Activated naive CD4-positive, alpha-beta T cell treated with Interleukin-2 at 50 U/mL for 16 hours (primary cell): ENCODE results near the gene NCBP2.

Source experiments
- DNase-seq: peaks from one replicate; pipeline ENCODE4 v3.0.0-alpha.2; 2020

The NCBP2 gene

DNA sequence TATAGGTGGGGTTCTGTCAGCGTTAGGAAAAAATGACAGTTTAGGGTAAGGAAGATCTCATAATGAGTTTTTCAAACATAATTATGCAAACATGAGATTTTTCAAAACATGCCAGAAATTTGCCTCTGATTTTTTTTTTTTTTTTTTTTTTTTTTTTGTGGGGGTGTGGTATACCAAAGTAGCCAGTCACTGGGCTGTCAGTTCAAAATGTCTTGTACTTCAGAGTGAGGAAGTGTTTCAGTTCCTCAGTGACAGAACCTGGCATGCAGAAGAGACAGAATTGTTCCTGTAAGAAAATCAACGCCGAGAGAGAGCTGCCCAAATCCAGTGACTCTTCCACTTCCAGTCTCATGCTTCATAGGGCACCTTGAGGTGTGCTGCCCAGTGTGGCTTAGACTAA is 9.7 kb downstream of the NCBP2 start:
- no peak for DNase-seq

DNA sequence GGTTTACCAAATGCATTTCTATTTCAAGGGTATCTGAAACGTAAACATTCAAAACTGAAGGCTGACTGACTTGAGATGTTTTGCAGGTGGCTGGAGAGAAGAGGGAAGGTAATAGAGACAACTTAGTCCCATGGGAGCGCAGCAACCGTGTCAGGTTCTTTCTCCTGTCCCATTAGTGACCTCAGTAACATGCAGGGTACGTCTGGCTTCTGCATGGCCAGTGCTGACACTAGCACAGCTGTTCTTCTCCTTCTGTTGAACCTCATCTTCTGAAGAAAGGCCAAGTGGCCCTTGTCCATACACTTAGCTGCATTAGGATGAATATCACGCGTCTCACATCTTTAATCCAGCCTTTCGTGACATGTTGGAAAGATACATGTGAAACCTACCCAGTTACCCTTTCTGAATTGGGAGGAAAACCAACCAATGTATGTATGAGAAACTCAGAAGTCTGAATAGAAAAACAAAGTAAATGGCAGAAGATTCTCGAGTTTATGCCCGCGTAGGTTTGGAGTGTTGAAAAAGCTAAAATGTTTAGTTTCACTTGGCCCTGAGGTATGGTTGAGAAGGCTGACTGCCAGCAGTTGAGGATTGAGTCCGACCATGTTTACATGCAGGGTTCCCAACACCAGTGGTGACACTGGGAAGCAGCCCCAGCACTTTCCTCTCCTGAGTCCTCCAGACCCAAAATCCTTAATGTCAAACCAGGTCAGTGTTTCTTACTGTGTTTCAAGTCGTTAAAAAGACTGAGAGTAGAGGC is 10.3 kb downstream of the NCBP2 start:
- DNase-seq, result no peak

DNA sequence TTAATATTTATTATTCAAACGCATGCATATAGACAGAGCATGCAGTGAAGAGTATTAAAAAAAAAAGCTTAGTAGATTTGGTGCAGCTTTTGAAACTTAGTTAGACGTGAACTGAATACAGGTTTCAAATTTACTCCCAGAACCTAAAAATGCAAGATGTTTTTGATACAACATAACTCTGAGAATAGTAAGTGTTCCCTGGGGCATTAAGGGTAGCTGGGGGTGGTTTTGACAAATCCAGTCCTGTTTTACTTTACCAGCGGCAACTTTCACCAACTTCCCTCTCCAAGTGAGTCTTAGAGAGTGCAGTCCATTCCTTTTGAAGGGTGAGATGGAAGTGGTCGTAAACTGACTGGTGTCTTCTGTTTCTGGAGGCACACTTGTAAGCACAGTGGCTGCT is 11.2 kb downstream of the NCBP2 start:
- no peak for DNase-seq

DNA sequence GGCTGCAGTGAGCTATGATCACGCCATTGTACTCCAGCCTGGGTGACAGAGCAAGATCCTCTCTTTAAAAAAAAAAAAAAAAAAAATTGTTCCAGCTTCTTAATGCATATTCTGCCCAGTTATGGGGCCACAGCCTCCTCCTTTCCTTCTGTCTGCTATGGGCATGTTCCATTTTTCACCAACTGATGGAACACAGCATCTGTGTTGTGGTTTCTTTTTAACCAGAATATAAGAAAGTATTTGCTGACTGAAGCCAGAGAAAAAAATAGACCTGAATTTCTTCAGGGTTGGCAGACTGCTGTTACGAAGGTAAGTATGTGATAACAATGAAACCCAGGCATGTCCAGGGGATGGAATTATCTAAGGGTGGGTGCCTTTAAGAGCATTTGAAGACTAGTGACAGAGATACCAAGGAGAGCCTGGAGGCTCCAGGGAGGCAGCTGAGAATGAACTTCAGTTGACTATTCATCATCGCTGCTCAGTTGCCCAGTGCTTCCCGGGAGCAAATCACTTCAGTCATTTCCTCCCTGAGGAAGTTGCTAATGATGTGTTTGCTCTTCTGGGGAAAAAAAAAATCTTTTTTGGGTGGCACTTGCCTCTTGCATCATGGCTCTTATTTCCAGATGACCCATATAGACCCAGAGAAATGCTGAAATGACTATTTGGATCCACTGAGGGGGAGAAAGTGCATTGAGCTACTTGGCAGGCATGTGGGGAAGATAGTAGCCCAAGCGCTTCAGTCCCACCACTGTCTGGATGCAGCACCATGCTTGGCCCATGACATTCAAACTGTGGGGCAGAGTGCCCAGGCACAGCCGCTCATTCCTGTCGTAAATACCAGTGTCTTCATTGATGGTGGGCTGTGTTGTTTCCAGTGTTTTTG is 14.5 kb downstream of the NCBP2 start:
- DNase-seq, result no peak

DNA sequence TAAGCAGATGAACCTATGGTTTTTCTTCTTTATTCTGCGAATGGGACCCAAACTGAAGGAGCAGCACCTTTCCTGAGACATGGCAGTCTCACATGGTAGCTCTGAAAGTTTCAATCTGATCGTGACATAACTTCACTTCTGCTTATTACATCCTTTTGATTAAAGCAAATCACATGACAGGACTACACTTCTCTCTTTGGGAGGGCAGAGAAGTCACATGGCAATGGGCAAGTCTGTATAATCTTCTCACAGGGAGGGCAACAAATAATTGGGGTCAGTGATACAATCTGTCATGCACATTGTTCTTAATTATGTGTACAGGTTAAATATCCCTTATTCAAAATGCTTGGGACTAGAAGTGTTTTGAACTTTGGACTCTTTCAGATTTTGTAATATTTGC is 21.6 kb downstream of the NCBP2 start:
- no peak for DNase-seq

DNA sequence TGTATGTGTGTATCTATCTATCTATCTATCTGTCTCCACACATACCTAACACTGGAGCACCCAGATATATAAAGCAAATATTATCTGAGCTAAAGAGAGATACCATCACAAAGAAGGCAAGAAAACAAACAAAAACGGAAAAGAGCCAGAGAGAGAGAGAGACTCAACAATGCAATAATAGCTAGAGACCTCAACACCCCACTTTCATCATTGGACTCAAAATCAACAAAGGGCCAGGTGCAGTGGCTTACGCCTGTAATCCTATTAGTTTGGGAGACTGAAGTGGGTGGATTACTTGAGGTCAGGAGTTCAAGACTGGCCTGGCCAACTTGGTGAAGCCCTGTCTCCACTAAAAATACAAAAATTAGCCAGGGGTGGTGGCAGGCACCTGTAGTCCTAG is 23.4 kb downstream of the NCBP2 start:
- DNase-seq, result no peak

DNA sequence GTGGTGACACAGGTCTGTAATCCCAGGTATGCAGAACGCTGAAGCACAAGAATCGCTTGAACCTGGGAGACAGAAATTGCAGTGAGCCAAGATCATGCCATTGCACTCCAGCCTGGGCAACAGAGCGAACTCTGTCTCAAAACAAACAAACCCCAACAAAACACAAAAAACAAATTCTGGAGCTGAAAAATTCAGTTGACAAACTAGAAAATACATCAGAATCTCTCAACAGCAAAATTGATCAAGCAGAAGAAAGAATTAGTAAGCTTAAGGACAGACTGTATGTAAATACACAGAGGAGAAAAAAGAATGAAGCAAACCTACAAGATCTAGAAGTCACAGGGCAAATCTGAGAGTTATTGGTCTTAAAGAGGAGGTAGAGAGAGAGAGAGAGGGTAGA is 25.3 kb downstream of the NCBP2 start:
- no peak for DNase-seq

DNA sequence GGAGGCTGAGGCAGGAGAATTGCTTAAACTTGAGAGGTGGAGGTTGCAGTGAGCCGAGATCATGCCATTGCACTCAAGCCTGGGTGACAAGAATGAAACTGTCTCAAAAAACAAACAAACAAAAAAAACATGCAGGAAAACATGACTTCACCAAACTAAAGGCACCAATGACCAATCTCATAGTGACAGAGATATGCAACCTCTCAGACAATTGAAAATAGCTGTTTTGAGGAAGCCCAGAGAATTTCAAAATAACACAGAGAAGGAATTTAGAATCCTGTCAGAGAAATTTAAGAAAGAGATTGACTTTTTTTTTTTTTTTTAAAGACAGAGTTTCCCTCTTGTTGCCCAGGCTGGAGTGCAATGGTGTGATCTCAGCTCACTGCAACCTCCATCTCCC is 26.1 kb downstream of the NCBP2 start:
- DNase-seq, result no peak

DNA sequence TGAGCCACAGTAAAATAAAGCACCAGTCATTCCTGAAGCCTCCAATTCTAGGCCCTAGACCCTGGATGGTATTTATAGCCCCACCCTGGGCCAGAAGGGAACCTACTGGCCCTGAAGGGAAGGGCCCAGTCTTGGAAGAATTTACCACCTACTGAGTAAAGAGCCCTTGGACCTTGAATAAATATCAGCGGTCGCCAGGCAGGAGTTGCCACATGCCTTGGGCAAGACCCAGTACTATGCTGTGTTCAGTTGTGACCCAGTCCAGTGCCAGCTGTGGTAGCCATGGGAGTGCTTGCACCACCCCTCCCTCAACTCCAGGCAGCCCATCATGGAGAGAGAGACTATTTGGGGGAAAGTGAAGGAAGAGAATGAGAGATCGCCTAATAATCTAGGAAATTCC is 27.0 kb downstream of the NCBP2 start:
- DNase-seq, result no peak

DNA sequence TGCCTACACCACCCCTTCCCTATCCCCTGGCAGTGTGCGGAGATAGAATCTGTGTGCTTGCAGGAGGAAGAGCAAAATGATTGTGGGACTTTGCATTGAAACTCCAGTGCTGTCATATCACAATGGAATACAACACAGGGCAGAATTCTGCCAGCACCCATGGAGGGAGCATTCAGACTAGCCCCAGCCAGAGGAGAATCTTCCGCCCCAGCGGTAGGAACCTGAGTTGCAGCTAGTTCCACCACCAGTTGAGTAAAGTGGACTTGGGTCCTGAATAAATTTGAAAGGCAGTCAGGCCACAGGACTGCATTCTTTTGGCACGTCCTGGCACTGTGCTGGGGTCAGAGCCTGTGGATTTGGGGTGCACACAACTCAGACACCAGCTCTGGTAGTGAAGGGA is 27.5 kb downstream of the NCBP2 start:
- DNase-seq, result no peak

DNA sequence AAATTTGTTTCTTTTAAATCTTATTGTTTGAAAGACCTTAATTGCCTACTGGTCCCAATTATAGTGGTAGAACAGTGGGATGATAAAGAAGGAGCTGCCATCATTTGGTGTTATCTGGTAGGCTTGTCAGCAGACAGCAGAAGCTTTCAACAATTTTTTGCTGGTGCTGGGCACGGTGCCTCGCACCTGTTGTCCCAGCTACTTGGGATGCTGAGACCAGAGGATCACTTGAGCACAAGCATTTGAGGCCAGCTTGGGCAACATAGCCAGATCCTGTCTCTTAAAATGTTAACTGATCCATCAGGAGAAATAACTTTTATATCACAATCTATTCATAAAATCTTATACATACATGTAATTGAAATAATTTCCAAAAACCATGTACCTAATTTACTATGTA is 38.6 kb downstream of the NCBP2 start:
- DNase-seq, result no peak

DNA sequence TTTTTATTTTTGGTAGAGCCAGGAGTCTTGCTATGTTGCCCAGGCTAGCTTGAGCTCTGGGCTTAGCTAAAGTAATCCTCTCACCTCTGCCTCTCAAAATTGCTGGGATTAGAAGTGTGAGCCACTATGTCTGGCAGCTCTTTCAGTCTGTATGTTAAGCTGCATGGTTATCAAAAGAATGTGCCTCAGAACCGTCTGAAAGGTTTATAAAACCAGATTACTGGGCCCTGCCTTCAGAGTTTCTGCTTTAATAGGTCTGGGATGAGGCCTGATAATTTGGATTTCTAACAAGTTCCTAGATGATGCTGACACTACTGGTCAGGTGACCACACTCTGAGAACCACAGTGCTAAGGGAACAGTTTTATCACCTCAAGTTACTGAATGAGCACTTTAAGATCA is 40.0 kb downstream of the NCBP2 start:
- DNase-seq, result no peak

DNA sequence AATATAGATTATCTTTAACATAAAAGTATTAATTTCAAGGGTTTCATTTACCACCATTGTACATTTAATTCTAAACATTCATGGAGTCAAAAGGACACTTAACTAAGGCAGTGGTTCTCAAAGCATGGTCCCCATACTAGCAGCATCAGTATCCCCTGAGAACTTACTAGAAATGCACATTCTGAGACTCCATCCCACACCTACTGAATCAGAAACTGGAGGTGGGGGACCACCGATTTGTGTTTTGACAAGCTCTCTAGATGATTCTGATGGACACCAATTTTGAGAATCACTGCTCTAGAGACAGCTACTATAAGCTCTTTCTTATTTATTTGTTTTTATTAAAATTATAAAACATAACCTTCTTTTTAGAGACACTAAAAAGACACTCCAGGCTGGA is 40.6 kb downstream of the NCBP2 start:
- no peak for DNase-seq

DNA sequence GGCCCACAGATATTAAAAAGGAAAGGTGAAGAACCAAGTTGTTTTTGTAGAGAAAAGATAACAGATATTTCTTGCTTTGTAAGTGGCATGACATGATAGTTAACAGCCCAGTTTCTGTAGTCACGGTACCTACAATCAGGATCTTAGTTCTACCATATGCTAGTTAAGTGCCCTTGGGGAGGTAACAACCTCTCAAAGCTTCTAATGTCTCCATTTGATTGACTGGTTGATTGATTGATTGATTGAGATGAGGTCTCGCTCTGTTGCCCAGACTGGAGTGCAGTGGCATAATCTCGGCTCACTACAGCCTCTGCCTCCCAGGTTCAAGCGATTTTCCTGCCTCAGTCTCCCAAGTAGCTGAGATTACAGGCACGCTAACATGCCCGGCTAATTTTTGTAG is 46.1 kb downstream of the NCBP2 start:
- no peak for DNase-seq

DNA sequence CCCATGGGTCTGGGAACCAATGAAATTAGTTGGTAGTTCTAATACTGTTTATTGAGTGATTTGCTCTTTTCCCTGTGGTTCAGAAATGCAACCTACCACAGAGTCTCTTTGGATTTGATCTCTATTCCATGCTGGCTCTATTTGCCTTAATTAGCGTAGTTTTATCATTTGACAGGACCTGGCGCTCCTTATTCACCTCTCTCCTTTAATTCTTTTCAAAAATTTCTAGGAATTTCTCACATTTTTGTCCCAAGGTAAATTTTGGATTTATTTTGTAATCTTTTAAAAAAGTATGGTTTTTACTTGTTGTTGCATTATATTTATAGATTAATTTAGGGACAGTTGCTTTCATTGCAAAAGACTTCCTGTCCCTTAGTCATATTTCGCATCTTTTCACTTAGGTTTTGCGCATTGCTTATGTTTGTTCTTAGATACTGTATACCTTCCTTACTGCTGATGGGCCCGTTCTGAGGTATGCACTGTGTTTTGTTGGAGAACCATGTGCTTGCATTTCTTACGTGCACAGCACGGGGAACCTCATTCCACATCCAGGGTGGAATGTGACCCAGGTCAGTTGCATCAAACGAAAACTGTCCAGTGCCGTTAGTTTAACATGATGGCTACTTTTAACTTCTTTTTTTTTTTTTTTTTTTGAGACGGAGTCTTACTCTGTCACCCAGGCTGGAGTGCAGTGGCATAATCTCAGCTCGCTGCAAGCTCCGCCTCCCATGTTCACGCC is 47.6 kb downstream of the NCBP2 start:
- DNase-seq, result no peak

DNA sequence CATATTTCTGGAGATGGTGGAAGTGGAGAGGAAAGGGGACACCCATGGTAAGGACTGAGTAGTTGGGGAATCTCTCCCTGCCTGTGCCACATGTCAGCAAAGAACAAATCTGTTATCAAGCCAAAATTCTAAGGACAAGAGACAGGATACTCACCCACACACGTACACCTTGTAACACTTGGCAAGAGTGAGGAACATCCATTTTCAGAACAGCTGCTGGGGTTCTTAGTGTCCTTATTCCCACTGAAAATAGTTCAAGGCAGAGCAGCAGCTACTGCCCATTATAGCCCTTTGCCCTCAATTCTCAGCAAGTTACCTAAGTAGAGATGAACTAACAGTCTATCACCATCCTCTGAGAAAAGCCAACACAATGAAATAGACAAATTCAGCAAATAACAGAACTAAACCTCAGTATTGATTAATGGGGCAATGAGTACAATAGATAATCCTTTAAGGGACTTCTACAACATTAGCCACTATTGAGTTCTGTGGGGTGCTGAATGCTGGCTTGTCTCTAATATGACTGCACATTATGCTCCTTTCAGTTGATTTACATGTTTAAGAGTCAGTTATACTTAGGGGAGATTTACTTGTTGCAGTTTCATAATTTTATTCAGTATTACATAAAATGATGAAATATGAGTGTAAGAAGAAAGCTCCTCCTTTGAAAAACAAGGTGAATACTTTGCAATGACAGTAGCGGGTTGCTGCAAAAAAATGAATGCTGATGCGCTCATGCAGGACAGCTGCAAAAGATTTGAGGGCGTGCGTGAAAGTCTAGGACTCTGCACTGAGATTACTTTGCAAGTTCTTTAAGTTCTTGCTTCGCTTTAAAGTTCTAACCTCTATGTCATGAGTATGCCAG is 52.3 kb downstream of the NCBP2 start:
- DNase-seq, result no peak

DNA sequence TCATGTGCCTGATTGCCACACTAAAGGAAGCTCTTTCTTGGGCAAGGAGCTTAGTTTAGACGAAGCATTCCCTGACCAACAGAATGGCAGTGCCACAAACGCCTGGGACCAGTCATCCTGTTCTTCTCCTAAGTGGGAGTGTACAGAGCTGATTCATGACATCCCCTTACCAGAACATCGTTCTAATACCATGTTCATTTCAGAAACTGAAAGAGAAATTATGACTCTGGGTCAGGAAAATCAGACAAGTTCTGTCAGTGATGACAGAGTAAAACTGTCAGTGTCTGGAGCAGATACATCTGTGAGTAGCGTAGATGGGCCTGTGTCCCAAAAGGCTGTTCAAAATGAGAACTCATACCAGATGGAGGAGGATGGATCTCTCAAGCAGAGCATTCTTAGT is 56.2 kb downstream of the NCBP2 start:
- DNase-seq, result no peak
